Measurements from ENCODE around the gene HNRNPU. TPM values are rescaled to one million over a fixed set of nuclear protein-coding genes. Genes with fewer than 3 reads are reported as not detected.

Gene HNRNPU
- total and polyA plus RNA-seq, 11 donors = 85.6 to 218 (median 167) TPM

DNA sequence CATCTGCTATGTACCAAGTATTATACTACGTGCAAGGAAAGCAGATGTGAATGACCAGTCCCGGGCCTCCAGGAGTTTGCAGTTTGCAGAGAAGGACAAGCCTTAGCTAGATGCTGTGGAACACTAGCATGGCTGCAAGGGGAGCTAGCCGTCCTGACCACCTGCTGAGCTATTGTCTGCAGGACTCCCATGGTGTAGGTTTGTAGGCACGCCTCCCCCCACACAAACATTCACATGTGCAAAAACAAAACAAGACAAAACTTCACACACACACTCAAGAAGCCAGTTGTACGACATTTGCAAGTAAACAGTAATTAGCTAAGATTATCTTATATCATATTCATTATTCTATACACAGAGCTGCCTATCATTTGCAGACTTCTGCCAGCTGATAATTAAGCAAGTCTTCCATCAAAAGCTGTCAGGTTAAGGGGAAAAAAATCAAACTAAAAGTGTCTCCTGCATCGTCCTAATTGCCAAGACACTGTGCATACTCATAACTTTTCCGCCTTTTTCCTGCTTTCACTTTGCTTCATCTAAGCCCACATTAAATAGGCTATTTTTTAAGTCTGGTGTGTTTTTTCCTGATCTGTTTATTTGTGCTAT lies 10.7 kb upstream of the HNRNPU start:
- 80 to 85% (median 81%) methylated on average over 7 of the region's 7 CpGs for WGBS, 4 donors
- TF ChIP-seq, protein P1, sequence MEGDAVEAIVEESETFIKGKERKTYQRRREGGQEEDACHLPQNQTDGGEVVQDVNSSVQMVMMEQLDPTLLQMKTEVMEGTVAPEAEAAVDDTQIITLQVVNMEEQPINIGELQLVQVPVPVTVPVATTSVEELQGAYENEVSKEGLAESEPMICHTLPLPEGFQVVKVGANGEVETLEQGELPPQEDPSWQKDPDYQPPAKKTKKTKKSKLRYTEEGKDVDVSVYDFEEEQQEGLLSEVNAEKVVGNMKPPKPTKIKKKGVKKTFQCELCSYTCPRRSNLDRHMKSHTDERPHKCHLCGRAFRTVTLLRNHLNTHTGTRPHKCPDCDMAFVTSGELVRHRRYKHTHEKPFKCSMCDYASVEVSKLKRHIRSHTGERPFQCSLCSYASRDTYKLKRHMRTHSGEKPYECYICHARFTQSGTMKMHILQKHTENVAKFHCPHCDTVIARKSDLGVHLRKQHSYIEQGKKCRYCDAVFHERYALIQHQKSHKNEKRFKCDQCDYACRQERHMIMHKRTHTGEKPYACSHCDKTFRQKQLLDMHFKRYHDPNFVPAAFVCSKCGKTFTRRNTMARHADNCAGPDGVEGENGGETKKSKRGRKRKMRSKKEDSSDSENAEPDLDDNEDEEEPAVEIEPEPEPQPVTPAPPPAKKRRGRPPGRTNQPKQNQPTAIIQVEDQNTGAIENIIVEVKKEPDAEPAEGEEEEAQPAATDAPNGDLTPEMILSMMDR (IDR thresholded peaks at IDR 0.05) = no peak
- no peak for TF ChIP-seq POLR2A (IDR thresholded peaks at IDR 0.05)
- Histone ChIP-seq H3K27me3 (no peaks in the 10 kb centered on the region), H3K36me3 (no peaks in the 10 kb centered on the region), H3K27ac (no peak overlapping the region), H3K4me1 (no peaks in the 10 kb centered on the region), H3K9me3 (no peaks in the 10 kb centered on the region), H3K4me3 (no peak overlapping the region)
- intact Hi-C loops (cut with DNase I) = loop anchor here in 1 of 10 donors (10.0 kb wide), 1 partner anchor 50 kb away; no protein-coding TSS in a partner anchor
- no peak for DNase-seq
- no peak for ATAC-seq

GRCh38 chr1:244869950-244870349 lies 5.6 kb upstream of the HNRNPU start:
- DNase-seq (no peak), ATAC-seq (no peak)
- no peaks in the 10 kb centered on the region for H3K36me3 ChIP-seq
- 95 to 96% (median 95%) methylated on average over 4 of the region's 4 CpGs for WGBS, 4 donors
- intact Hi-C loops (cut with DNase I) = loop anchor here in 7 of 10 donors (5.0 to 10.0 kb wide), 5 partner anchors 47 to 415 kb away; partner anchors contain the start of genes ADSS2 (in 1 of the 7) and DESI2 (in 1 of the 7)
- no peaks in the 10 kb centered on the region for H3K9me3 ChIP-seq
- TF ChIP-seq POLR2A (IDR thresholded peaks at IDR 0.05) = no peak
- TF ChIP-seq, protein P1 (IDR thresholded peaks at IDR 0.05) = no peak
- no peaks in the 10 kb centered on the region for H3K27me3 ChIP-seq
- H3K4me3 ChIP-seq = no peak overlapping the region
- H3K27ac ChIP-seq = no peak overlapping the region
- peaks cover 0 to 19% (median 12%) of the 10 kb centered on the region in 12 donors for H3K4me1 ChIP-seq

DNA sequence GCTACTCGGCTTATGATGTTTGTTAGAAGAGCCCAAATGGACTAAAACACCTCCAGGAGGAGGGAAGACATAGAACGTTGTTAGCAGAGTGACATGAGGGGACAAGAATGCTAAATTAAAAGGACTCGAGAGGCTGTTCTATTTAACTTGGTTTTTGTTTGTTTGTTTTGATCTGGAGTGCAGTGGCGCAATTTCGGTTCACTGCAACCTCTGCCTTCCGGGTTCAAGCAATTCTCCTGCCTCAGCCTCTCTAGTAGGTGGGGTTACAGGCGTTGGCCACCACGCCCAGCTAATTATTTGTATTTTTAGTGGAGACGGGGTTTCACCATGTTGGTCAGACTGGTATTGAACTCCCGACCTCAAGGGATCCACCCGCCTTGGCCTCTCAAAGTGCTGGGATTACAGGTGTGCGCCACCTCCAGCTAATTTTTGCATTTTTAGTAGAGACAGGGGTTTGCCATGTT lies 5.1 kb upstream of the HNRNPU start:
- no peak overlapping the region for H3K4me3 ChIP-seq
- TF ChIP-seq, protein P1 (IDR thresholded peaks at IDR 0.05) = no peak
- TF ChIP-seq POLR2A (IDR thresholded peaks at IDR 0.05) = no peak
- no peaks in the 10 kb centered on the region for H3K9me3 ChIP-seq
- no peaks in the 10 kb centered on the region for H3K36me3 ChIP-seq
- 95 to 97% (median 96%) methylated on average over 12 of the region's 12 CpGs for WGBS, 4 donors
- intact Hi-C loops (cut with DNase I) = loop anchor here in 6 of 10 donors (5.0 to 10.0 kb wide), 4 partner anchors 48 to 415 kb away; partner anchors contain the start of genes ADSS2 (in 1 of the 6) and DESI2 (in 1 of the 6)
- H3K27ac ChIP-seq = no peak overlapping the region
- H3K27me3 ChIP-seq = no peaks in the 10 kb centered on the region
- DNase-seq = no peak
- peaks cover 0 to 20% (median 13%) of the 10 kb centered on the region in 12 donors for H3K4me1 ChIP-seq
- ATAC-seq = no peak

- intact Hi-C loops (cut with DNase I) = loop anchor here in 6 of 10 donors (5.0 to 10.0 kb wide), 4 partner anchors 49 to 414 kb away; partner anchors contain the start of genes ADSS2 (in 1 of the 6) and DESI2 (in 1 of the 6)
- Histone ChIP-seq H3K27ac (no peak overlapping the region), H3K4me3 (no peak overlapping the region), H3K27me3 (no peaks in the 10 kb centered on the region), H3K36me3 (no peaks in the 10 kb centered on the region), H3K4me1 (peaks cover 0 to 20% (median 13%) of the 10 kb centered on the region in 12 donors), H3K9me3 (no peaks in the 10 kb centered on the region)
- TF ChIP-seq, protein P1 (IDR thresholded peaks at IDR 0.05) = no peak
- no peak for TF ChIP-seq POLR2A (IDR thresholded peaks at IDR 0.05)
- DNase-seq = no peak
- 96 to 97% (median 96%) methylated on average over 23 of the region's 23 CpGs for WGBS, 4 donors
- ATAC-seq = no peak
These were observed 4.4 kb upstream of the HNRNPU start for GRCh38 chr1:244868484-244869363.
